H9 (cell line): ENCODE measurements around the gene SEPTIN2. TPM values are rescaled to one million over a fixed set of nuclear protein-coding genes. Genes with fewer than 3 reads are reported as not detected.

Experiments used
- DNase-seq: peaks from one replicate; pipeline ENCODE4 v3.0.0-alpha.2; 2017
- H2AFZ ChIP-seq: one replicate; pipeline ENCODE4 v1.6.1; 2013; ENCODE audit warnings: mild to moderate bottlenecking, low read length, control low read depth, moderate library complexity
- H2AK5ac ChIP-seq: 2 replicates; pipeline ENCODE4 v1.6.1; 2013; ENCODE audit warnings: low read length, control low read depth, mixed read lengths; ENCODE audit not compliant: insufficient read length
- H2BK120ac ChIP-seq: one replicate; pipeline ENCODE4 v1.6.1; 2013; ENCODE audit warnings: low read depth, mild to moderate bottlenecking, low read length, control low read depth, inconsistent platforms; ENCODE audit not compliant: poor library complexity, severe bottlenecking
- H2BK12ac ChIP-seq: 2 replicates; pipeline ENCODE4 v1.6.1; 2013; ENCODE audit warnings: low read length, control low read depth, mixed read lengths, low read depth; ENCODE audit not compliant: insufficient read length
- H2BK15ac ChIP-seq: 2 replicates; pipeline ENCODE4 v1.6.1; 2013; ENCODE audit warnings: low read depth, low read length, control low read depth
- H2BK20ac ChIP-seq: one replicate; pipeline ENCODE4 v1.6.1; 2013; ENCODE audit warnings: low read depth, mild to moderate bottlenecking, low read length, control low read depth, inconsistent platforms; ENCODE audit not compliant: poor library complexity, severe bottlenecking
- H2BK5ac ChIP-seq: 2 replicates; pipeline ENCODE4 v1.6.1; 2013; ENCODE audit warnings: low read length, control low read depth, mixed read lengths; ENCODE audit not compliant: insufficient read length
- H3K14ac ChIP-seq: 2 replicates; pipeline ENCODE4 v1.6.1; 2013; ENCODE audit warnings: low read length, control low read depth; ENCODE audit not compliant: insufficient read depth
- H3K18ac ChIP-seq: 2 replicates; pipeline ENCODE4 v1.6.1; 2013; ENCODE audit warnings: low read depth, mild to moderate bottlenecking, mixed read lengths, low read length, control low read depth; ENCODE audit not compliant: insufficient read length
- H3K23ac ChIP-seq: 2 replicates; pipeline ENCODE4 v1.6.1; 2013; ENCODE audit warnings: low read length, control low read depth, mixed read lengths, low read depth; ENCODE audit not compliant: insufficient read length
- H3K23me2 ChIP-seq: 2 replicates; pipeline ENCODE4 v1.6.1; 2013; ENCODE audit warnings: low read depth, mild to moderate bottlenecking, mixed read lengths, low read length, control low read depth; ENCODE audit not compliant: insufficient read length, poor library complexity, severe bottlenecking
- H3K27ac ChIP-seq: 2 replicates; pipeline ENCODE4 v1.5.1; 2013; ENCODE audit warnings: low read length, control low read depth, mixed read lengths, low read depth; ENCODE audit not compliant: insufficient read length
- H3K27me3 ChIP-seq: 2 replicates; pipeline ENCODE4 v1.6.1; 2013; ENCODE audit warnings: low read length, control low read depth, inconsistent platforms; ENCODE audit not compliant: insufficient read depth
- H3K4ac ChIP-seq: 2 replicates; pipeline ENCODE4 v1.6.1; 2013; ENCODE audit warnings: low read depth, mild to moderate bottlenecking, control low read depth, inconsistent platforms, low read length, moderate library complexity
- H3K4me1 ChIP-seq: 2 replicates; pipeline ENCODE4 v1.6.1; 2013; ENCODE audit warnings: low read length, control low read depth, inconsistent platforms; ENCODE audit not compliant: insufficient read depth
- H3K4me2 ChIP-seq: 2 replicates; pipeline ENCODE4 v1.6.1; 2013; ENCODE audit warnings: low read length, control low read depth, mixed read lengths; ENCODE audit not compliant: insufficient read length, insufficient read depth
- H3K56ac ChIP-seq: 2 replicates; pipeline ENCODE4 v1.6.1; 2013; ENCODE audit warnings: low read depth, mild to moderate bottlenecking, mixed read lengths, low read length, control low read depth; ENCODE audit not compliant: insufficient read length
- H3K79me1 ChIP-seq: 2 replicates; pipeline ENCODE4 v1.6.1; 2013; ENCODE audit warnings: low read depth, mild to moderate bottlenecking, moderate library complexity, low read length, control low read depth, inconsistent platforms; ENCODE audit not compliant: insufficient read depth, poor library complexity, severe bottlenecking
- H3K79me2 ChIP-seq: 2 replicates; pipeline ENCODE4 v1.6.1; 2013; ENCODE audit warnings: low read length, control low read depth, inconsistent platforms; ENCODE audit not compliant: insufficient read depth
- H3K9ac ChIP-seq: 2 replicates; pipeline ENCODE4 v1.6.1; 2013; ENCODE audit warnings: low read length, control low read depth, mixed read lengths; ENCODE audit not compliant: insufficient read length; ENCODE audit errors: extremely low read depth
- H3K9me3 ChIP-seq: one replicate; pipeline ENCODE4 v1.6.1; 2013; ENCODE audit warnings: low read depth, low read length, inconsistent platforms; ENCODE audit not compliant: control insufficient read depth
- H3T11ph ChIP-seq: one replicate; pipeline ENCODE4 v1.6.1; 2013; ENCODE audit warnings: mild to moderate bottlenecking, low read length, control low read depth, inconsistent platforms
- H4K20me1 ChIP-seq: one replicate; pipeline ENCODE4 v1.6.1; 2013; ENCODE audit not compliant: control insufficient read depth, insufficient read length, insufficient read depth
- H4K5ac ChIP-seq: 2 replicates; pipeline ENCODE4 v1.6.1; 2013; ENCODE audit warnings: low read depth, mild to moderate bottlenecking, mixed read lengths, low read length, control low read depth; ENCODE audit not compliant: insufficient read length
- H4K8ac ChIP-seq: replicated peaks from 2 replicates; pipeline ENCODE4 v1.6.1; 2013; ENCODE audit warnings: low read length, control low read depth, mixed read lengths, low read depth; ENCODE audit not compliant: insufficient read length
- H4K91ac ChIP-seq: 2 replicates; pipeline ENCODE4 v1.6.1; 2013; ENCODE audit warnings: low read depth, mild to moderate bottlenecking, moderate library complexity, mixed read lengths, low read length, control low read depth; ENCODE audit not compliant: insufficient read length
- H3K27ac Mint-ChIP-seq, 3 experiments: 2 replicates in 2 of 3; 3 replicates in 1 of 3; pipeline ENCODE4 v1.8.0; 2020 to 2021; ENCODE audit warnings: mixed read lengths in 3 of 3, mild to moderate bottlenecking in 1 of 3, moderate library complexity in 1 of 3
- H3K27me3 Mint-ChIP-seq: 2 replicates; pipeline ENCODE4 v1.8.0; 2021; ENCODE audit warnings: low read depth, mild to moderate bottlenecking, moderate library complexity, mixed read lengths
- H3K36me3 Mint-ChIP-seq, 3 experiments: 2 replicates in 2 of 3; 3 replicates in 1 of 3; pipeline ENCODE4 v1.8.0; 2020 to 2021; ENCODE audit warnings: low read depth in 3 of 3, mixed read lengths in 3 of 3; ENCODE audit not compliant: insufficient read depth in 1 of 3
- H3K4me1 Mint-ChIP-seq, 2 experiments: 2 replicates each; pipeline ENCODE4 v1.8.0; 2020; ENCODE audit warnings: mixed read lengths in 2 of 2
- H3K4me3 Mint-ChIP-seq, 2 experiments: 2 replicates in 1 of 2; 3 replicates in 1 of 2; pipeline ENCODE4 v1.8.0; 2020 to 2021; ENCODE audit warnings: mild to moderate bottlenecking in 2 of 2, mixed read lengths in 2 of 2, moderate library complexity in 1 of 2
- H3K9me3 Mint-ChIP-seq, 2 experiments: 2 replicates in 1 of 2; 3 replicates in 1 of 2; pipeline ENCODE4 v1.8.0; 2020; ENCODE audit warnings: mild to moderate bottlenecking in 2 of 2, mixed read lengths in 2 of 2, moderate library complexity in 1 of 2
- CTCF ChIP-seq: fragments of 200-600 bp; sonication (generic); conservative IDR thresholded peaks from 3 replicates; pipeline ENCODE4 v1.8.0; 2021; ENCODE audit warnings: antibody characterized with exemption, mild to moderate bottlenecking
- WGBS: extraction: QIAGEN DNeasy Blood & Tissue Kit; methylation state at CpG from one replicate; pipeline ENCODE4 v1.1.7; 2013; ENCODE audit warnings: missing lambda C conversion rate, low lambda C conversion rate, mixed read lengths; ENCODE audit not compliant: insufficient read length; ENCODE audit errors: extremely low coverage; 5-methylcytosine and 5-hydroxymethylcytosine counted together
- total RNA-seq: library from RNA; stranded (reverse); gene quantifications from 2 replicates; pipeline ENCODE4 v1.2.1, GENCODE V29; 2021

SEPTIN2 gene
- total RNA-seq, 1 experiment from 2014 or later = 385 TPM

- H3K56ac ChIP-seq = no peak overlapping the region
- H2BK20ac ChIP-seq = no peak overlapping the region
- H3K18ac ChIP-seq = no peak overlapping the region
- no CpG with 5 or more reads among the region's 8 CpGs for WGBS
- Mint-ChIP-seq H3K27ac (no peak overlapping the region), H3K27me3 (no peaks in the 10 kb centered on the region), H3K36me3 (peaks cover 41 to 91% (median 86%) of the 10 kb centered on the region in 3 experiments; a peak in 6 of 7 replicates), H3K9me3 (no peaks in the 10 kb centered on the region), H3K4me3 (no peak overlapping the region), H3K4me1 (peaks cover 11 to 21% of the 10 kb centered on the region in 2 experiments)
- no peak overlapping the region for H3K14ac ChIP-seq
- no peak overlapping the region for H3K9ac ChIP-seq
- no peaks in the 10 kb centered on the region for H3K27me3 ChIP-seq
- H3K27ac ChIP-seq = no peak overlapping the region
- H4K20me1 ChIP-seq = no peaks in the 10 kb centered on the region
- H2AFZ ChIP-seq = no peak overlapping the region
- no peak overlapping the region for H2BK12ac ChIP-seq
- no peak overlapping the region for H4K5ac ChIP-seq
- no peak for TF ChIP-seq CTCF
- no peaks in the 10 kb centered on the region for H3K23me2 ChIP-seq
- no peak for DNase-seq
- H3T11ph ChIP-seq = no peak overlapping the region
- H2BK5ac ChIP-seq = no peak overlapping the region
- H4K8ac ChIP-seq = no peak overlapping the region
- H3K4me2 ChIP-seq = no peak overlapping the region
- H2BK120ac ChIP-seq = no peak overlapping the region
- no peak overlapping the region for H3K4ac ChIP-seq
- no peak overlapping the region for H4K91ac ChIP-seq
- no peaks in the 10 kb centered on the region for H3K79me2 ChIP-seq
- H3K23ac ChIP-seq = no peak overlapping the region
- no peak overlapping the region for H2BK15ac ChIP-seq
- H2AK5ac ChIP-seq = no peak overlapping the region
- no peaks in the 10 kb centered on the region for H3K79me1 ChIP-seq
- no peaks in the 10 kb centered on the region for H3K4me1 ChIP-seq
- H3K9me3 ChIP-seq = no peaks in the 10 kb centered on the region
Observed at GRCh38 chr2:241349941-241350340, 34.2 kb downstream of the SEPTIN2 start.
